Sigmoid colon (tissue), 7 donors: Measurements from ENCODE around the gene CUL7. TPM values are rescaled to one million over a fixed set of nuclear protein-coding genes. Genes with fewer than 3 reads are reported as not detected.

ENCODE experiments used
- DNase-seq: peaks from one replicate; pipeline ENCODE4 v3.0.0-alpha.2; 2019
- H3K27ac ChIP-seq, 4 donors: fragments of 200-600 bp; sonication (generic); one replicate each; pipeline ENCODE4 v1.5.1; 2016 to 2019; ENCODE audit warnings: mild to moderate bottlenecking in 1 of 4
- H3K27me3 ChIP-seq, 3 donors: fragments of 200-600 bp; sonication (generic); one replicate each; pipeline ENCODE4 v1.5.1; 2019; ENCODE audit warnings: mild to moderate bottlenecking in 1 of 3
- H3K36me3 ChIP-seq, 4 donors: fragments of 200-600 bp; sonication (generic); one replicate each; pipeline ENCODE4 v1.5.1; 2016 to 2019
- H3K4me1 ChIP-seq, 4 donors: fragments of 200-600 bp; sonication (generic); one replicate each; pipeline ENCODE4 v1.5.1; 2017 to 2019
- H3K4me3 ChIP-seq, 4 donors: fragments of 200-600 bp; sonication (generic); one replicate each; pipeline ENCODE4 v1.5.1; 2017 to 2019; ENCODE audit warnings: mild to moderate bottlenecking in 2 of 4, moderate library complexity in 1 of 4
- H3K9me3 ChIP-seq, 4 donors: fragments of 200-600 bp in 3 of 4; sonication (generic) in 3 of 4; one replicate each; pipeline versions ENCODE4 v1.5.1 to v1.6.1; 2013 to 2019
- CTCF ChIP-seq, 4 experiments: fragments of 450-650 bp in 3 of 4; fragments of 200-600 bp in 1 of 4; IDR thresholded peaks; one replicate each; pipeline ENCODE4 v1.5.1; 2016 to 2019; ENCODE audit warnings: antibody characterized with exemption in 4 of 4, mild to moderate bottlenecking in 3 of 4, moderate library complexity in 2 of 4
- EP300 ChIP-seq, 4 donors: sonication (generic); formaldehyde crosslinking; IDR thresholded peaks; one replicate each; pipeline ENCODE4 v1.6.1; 2017; ENCODE audit warnings: antibody characterized with exemption in 4 of 4
- POLR2A ChIP-seq, 2 donors: fragments of 450-650 bp; IDR thresholded peaks; one replicate each; pipeline ENCODE4 v1.6.1; 2016; ENCODE audit warnings: antibody characterized with exemption in 2 of 2, mild to moderate bottlenecking in 2 of 2, moderate library complexity in 2 of 2
- POLR2AphosphoS5 ChIP-seq, 4 donors: sonication (generic); formaldehyde crosslinking; IDR thresholded peaks; one replicate each; pipeline ENCODE4 v1.6.1; 2017; ENCODE audit warnings: antibody characterized with exemption in 4 of 4
- WGBS, 2 donors: extraction: QIAGEN DNeasy Blood & Tissue Kit; methylation state at CpG; one replicate each; pipeline ENCODE4 v1.1.7; 2013; 5-methylcytosine and 5-hydroxymethylcytosine counted together
- intact Hi-C: fragments of 100-400 bp; cut with DNase I; formaldehyde crosslinking; loops from one replicate; pipeline ENCODE4 v1.15.1; 2023
- polyA plus RNA-seq, 3 donors: library from polyadenylated mRNA; stranded (reverse); fragments of 200-250 nt; gene quantifications; one replicate each; pipeline ENCODE4 v1.2.3, GENCODE V29; 2013
- total RNA-seq, 4 donors: library from RNA; depleted of rRNA; stranded (reverse); fragments of >200 nt; gene quantifications; one replicate each; pipeline ENCODE4 v1.1.0, GENCODE V29; 2016
- donor health status: healthy with polysubstance abuse.
- donor health status: Bipolar disorder and iron deficiency.
- donor health status: healthy.

CUL7 gene
- total and polyA plus RNA-seq, 7 donors, result 3.0 to 14.4 (median 10.3) TPM

DNA sequence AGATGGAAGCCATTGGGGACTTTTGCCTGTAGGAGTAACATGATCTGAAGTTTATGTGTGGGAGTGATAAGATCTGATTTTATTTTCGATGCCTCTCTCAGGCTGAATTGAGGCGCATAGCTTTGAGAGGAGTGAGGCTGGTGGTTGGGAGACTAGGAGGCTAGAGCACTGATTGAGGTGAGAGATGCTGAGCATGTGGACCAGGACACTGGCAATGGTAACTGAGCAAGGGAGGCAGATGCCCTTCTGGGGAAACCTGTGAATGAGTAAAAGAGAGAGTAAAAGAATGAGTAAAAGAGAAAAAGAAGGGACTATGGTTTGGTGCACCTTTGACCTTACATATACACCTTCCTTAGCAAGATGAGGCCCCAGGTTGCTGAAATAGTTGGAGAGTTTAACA, 29.2 kb downstream of the CUL7 start:
- Histone ChIP-seq H3K36me3 (peaks cover 34 to 60% (median 53%) of the 10 kb centered on the region in 4 donors), H3K27ac (no peak overlapping the region), H3K9me3 (no peaks in the 10 kb centered on the region), H3K4me1 (peaks cover 0 to 34% (median 29%) of the 10 kb centered on the region in 4 donors), H3K27me3 (no peaks in the 10 kb centered on the region), H3K4me3 (no peak overlapping the region)
- 88 to 92% methylated on average over 2 of the region's 2 CpGs for WGBS, 2 donors
- TF ChIP-seq EP300 (IDR thresholded peaks at IDR 0.05) (no peak), POLR2A (IDR thresholded peaks at IDR 0.05) (no peak), POLR2AphosphoS5 (IDR thresholded peaks at IDR 0.05) (no peak), CTCF (IDR thresholded peaks at IDR 0.05) (no peak)
- intact Hi-C loops, result no loop called here
- no peak for DNase-seq

DNA sequence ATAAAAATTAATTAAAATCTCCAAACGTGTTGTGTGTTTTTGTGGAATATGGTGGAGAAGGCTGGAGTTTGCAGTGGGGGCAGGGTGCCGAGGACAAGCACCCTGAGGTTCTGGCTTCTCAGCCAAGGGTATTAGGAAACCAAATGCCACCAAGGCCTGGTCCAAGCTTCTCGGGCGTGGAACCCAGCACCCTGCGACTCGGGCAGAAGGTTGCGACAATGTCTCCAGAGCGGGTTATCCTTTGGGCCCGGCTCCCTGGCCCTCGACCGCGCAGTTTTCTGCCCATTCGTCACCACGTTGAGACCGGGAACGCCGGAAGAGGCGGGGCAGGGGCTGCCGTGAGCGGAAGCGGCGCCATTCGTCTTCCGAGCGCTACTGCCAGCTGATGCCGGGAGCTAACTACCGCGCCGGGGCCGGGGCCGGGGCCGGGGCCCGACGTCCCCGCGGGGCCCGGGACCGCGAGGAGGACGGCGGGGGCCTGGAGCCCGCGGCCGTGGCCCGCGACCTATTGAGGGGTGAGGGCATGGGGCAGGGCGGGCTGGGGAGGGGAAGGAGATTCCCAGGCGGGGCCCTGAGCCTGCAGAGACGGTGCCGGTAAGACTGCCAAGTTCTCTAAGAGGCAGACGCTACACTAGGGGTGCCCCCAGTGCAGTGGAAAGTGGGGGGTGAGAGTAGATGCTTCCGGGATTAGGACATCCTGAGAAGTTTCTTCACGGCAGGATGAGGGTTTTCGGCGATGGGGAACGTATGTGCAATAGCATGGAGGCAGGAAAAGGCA, 32.2 kb downstream of the CUL7 start, which contains the start of gene RRP36:
RRP36 (plus strand) TSS at position 354 of the 778 bp plus-strand sequence; CDS start at position 386, 32 bp downstream.
- TF ChIP-seq EP300 (IDR thresholded peaks at IDR 0.05) (no peak), POLR2A (IDR thresholded peaks at IDR 0.05) (peak in 1 of 2 donors; percentile 5), CTCF (IDR thresholded peaks at IDR 0.05) (no peak), POLR2AphosphoS5 (IDR thresholded peaks at IDR 0.05) (peak; percentile 43 to 73 (median 65))
- Histone ChIP-seq H3K27ac (peak within 1 kb of the TSS; percentile 81 to 96 (median 89)), H3K4me1 (peaks cover 0 to 48% (median 35%) of the 10 kb centered on the region in 4 donors), H3K9me3 (no peaks in the 10 kb centered on the region), H3K27me3 (no peaks in the 10 kb centered on the region), H3K4me3 (peak within 1 kb of the TSS; percentile 55 to 97 (median 78)), H3K36me3 (peaks cover 32 to 55% (median 42%) of the 10 kb centered on the region in 4 donors)
- DNase-seq, result peak; percentile 86
- intact Hi-C loops, result loop anchor here (2.0 kb wide), 1 partner anchor 31 kb away; the partner anchor contains the start of gene CUL7
- WGBS, 2 donors, result 1% methylated on average over 56 of the region's 56 CpGs

- Histone ChIP-seq H3K4me3 (peak overlapping the region in 3 of 4 donors; percentile 76 to 97 (median 81)), H3K36me3 (peaks cover 27 to 49% (median 35%) of the 10 kb centered on the region in 4 donors), H3K4me1 (peaks cover 0 to 54% (median 42%) of the 10 kb centered on the region in 4 donors), H3K9me3 (no peaks in the 10 kb centered on the region), H3K27me3 (no peaks in the 10 kb centered on the region), H3K27ac (peak overlapping the region; percentile 81 to 96 (median 89))
- TF ChIP-seq POLR2A (IDR thresholded peaks at IDR 0.05) (no peak), POLR2AphosphoS5 (IDR thresholded peaks at IDR 0.05) (no peak)
- DNase-seq, result no peak
- intact Hi-C loops, result loop anchor here (2.0 kb wide), 1 partner anchor 32 kb away; the partner anchor contains the start of gene CUL7
- WGBS, 2 donors, result 59 to 60% methylated on average over 5 of the region's 5 CpGs
These were observed 32.8 kb downstream of the CUL7 start for GRCh38 chr6:43020847-43021246.

DNA sequence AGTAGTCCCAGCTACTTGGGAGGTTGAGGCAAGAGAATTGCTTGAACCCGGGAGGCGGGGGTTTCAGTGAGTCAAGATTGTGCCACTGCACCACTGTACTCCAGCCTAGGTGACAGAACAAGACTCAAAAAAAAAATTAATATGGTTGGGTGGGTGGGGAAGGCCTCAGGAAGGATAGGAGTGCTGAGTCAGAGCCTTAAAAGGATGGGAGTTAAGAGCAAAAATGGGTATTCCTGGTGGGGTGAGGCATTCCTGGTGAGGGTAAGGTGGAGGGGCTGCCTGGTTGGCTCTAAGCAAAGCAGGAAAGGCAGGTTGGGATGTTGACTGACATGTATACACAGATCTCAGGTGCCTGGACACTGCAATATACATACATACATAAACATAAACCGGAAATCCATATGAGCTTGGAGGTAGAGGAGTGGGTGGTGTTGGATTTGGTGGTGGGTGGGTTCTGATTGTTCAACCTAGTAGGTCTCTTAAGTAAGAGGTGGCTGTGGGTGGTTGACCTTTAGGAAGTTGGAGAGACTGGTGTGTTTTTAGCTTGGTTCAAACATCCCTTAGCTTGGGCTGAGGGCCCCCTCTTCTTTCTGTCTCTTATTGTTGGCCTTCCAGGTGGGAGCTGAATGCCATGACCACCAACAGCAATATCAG, 33.5 kb downstream of the CUL7 start:
- Histone ChIP-seq H3K27me3 (no peaks in the 10 kb centered on the region), H3K4me1 (peaks cover 0 to 61% (median 48%) of the 10 kb centered on the region in 4 donors), H3K4me3 (no peak overlapping the region), H3K9me3 (no peaks in the 10 kb centered on the region), H3K27ac (peak overlapping the region in 3 of 4 donors; percentile 81 to 96 (median 94)), H3K36me3 (peaks cover 24 to 42% (median 29%) of the 10 kb centered on the region in 4 donors)
- DNase-seq, result no peak
- no peak for TF ChIP-seq EP300 (IDR thresholded peaks at IDR 0.05)
- TF ChIP-seq POLR2AphosphoS5 (IDR thresholded peaks at IDR 0.05), result no peak
- TF ChIP-seq CTCF (IDR thresholded peaks at IDR 0.05), result no peak
- TF ChIP-seq POLR2A (IDR thresholded peaks at IDR 0.05), result no peak
- 92 to 97% methylated on average over 3 of the region's 3 CpGs for WGBS, 2 donors
- intact Hi-C loops, result loop anchor here (2.0 kb wide), 1 partner anchor 33 kb away; the partner anchor contains the start of gene CUL7

GRCh38 chr6:43019152-43019551, 34.5 kb downstream of the CUL7 start:
- intact Hi-C loops, result no loop called here

More at GRCh38 chr6:43019152-43019551, 34.5 kb downstream of the CUL7 start:
- Histone ChIP-seq H3K4me3 (no peak overlapping the region), H3K36me3 (peaks cover 20 to 38% (median 24%) of the 10 kb centered on the region in 4 donors), H3K4me1 (peaks cover 0 to 63% (median 56%) of the 10 kb centered on the region in 4 donors), H3K27ac (no peak overlapping the region), H3K27me3 (no peaks in the 10 kb centered on the region), H3K9me3 (no peaks in the 10 kb centered on the region)
- 93 to 96% methylated on average over 2 of the region's 2 CpGs for WGBS, 2 donors
- TF ChIP-seq POLR2A (IDR thresholded peaks at IDR 0.05) (no peak), CTCF (IDR thresholded peaks at IDR 0.05) (no peak), POLR2AphosphoS5 (IDR thresholded peaks at IDR 0.05) (no peak)
- DNase-seq, result no peak
